ENCODE results near the gene PCDHB5.

DNA sequence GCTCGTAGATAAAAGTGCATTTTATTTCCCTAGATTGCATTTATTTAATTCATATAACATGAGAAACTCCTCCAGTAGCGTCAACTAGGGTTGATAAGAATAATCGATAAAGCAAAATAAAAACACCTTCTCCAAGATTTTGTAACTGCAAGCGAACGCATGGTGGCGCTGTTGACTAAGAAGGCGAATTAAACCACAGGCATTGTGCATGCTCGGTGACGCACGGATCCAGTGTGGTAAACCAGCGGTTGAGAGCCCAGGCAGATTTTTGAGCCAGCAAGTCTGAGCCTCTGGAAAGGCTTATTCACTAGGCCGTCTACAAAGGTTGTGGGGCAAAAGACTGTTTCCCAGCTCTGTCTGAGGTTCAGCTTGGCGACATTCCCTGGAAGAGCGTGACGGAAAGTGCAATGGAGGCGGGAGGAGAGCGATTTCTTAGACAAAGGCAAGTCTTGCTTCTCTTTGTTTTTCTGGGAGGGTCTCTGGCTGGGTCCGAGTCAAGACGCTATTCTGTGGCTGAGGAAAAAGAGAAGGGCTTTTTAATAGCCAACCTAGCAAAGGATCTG is 34.7 kb upstream of the PCDHB5 start, which contains the start of gene PCDHB3:
- TF ChIP-seq MAFF (IDR thresholded peaks at IDR 0.05; ENCODE audit: low read length) (no peak), CEBPB (tag; IDR thresholded peaks at IDR 0.05) (no peak), BRF1 (IDR thresholded peaks at IDR 0.05; ENCODE audit: borderline replicate concordance, extremely low read depth, insufficient read length) (no peak), ARNT (IDR thresholded peaks at IDR 0.05) (no peak)
- TF ChIP-seq, protein P1, sequence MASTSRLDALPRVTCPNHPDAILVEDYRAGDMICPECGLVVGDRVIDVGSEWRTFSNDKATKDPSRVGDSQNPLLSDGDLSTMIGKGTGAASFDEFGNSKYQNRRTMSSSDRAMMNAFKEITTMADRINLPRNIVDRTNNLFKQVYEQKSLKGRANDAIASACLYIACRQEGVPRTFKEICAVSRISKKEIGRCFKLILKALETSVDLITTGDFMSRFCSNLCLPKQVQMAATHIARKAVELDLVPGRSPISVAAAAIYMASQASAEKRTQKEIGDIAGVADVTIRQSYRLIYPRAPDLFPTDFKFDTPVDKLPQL (IDR thresholded peaks at IDR 0.05; ENCODE audit: extremely low read depth, insufficient read length) = no peak
- TF ChIP-seq, protein P2, sequence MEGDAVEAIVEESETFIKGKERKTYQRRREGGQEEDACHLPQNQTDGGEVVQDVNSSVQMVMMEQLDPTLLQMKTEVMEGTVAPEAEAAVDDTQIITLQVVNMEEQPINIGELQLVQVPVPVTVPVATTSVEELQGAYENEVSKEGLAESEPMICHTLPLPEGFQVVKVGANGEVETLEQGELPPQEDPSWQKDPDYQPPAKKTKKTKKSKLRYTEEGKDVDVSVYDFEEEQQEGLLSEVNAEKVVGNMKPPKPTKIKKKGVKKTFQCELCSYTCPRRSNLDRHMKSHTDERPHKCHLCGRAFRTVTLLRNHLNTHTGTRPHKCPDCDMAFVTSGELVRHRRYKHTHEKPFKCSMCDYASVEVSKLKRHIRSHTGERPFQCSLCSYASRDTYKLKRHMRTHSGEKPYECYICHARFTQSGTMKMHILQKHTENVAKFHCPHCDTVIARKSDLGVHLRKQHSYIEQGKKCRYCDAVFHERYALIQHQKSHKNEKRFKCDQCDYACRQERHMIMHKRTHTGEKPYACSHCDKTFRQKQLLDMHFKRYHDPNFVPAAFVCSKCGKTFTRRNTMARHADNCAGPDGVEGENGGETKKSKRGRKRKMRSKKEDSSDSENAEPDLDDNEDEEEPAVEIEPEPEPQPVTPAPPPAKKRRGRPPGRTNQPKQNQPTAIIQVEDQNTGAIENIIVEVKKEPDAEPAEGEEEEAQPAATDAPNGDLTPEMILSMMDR (IDR thresholded peaks at IDR 0.05 in 2 of 3, conservative IDR thresholded peaks at IDR 0.05 in 1 of 3; ENCODE audit: insufficient read depth in 2 of 3, low read depth in 1 of 3, low read length in 3 of 3) = peak; percentile 42 to 65 (median 52)
- TF ChIP-seq, protein P3, sequence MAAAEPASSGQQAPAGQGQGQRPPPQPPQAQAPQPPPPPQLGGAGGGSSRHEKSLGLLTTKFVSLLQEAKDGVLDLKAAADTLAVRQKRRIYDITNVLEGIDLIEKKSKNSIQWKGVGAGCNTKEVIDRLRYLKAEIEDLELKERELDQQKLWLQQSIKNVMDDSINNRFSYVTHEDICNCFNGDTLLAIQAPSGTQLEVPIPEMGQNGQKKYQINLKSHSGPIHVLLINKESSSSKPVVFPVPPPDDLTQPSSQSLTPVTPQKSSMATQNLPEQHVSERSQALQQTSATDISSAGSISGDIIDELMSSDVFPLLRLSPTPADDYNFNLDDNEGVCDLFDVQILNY (CRISPR knock-in tag; IDR thresholded peaks at IDR 0.05) = no peak
